PC-3 (cell line): ENCODE measurements around the gene GPR107. TPM values are rescaled to one million over a fixed set of nuclear protein-coding genes. Genes with fewer than 3 reads are reported as not detected.
A peak's percentile ranks its signal among the peaks of the same experiment; 100 is the strongest.

Experiments used
- ATAC-seq: fragments of 200-7000 bp; cut with Tn5 transposase; 2 replicates; pipeline ENCODE4 v1.9.1; 2020; ENCODE audit warnings: mild to moderate bottlenecking, moderate library complexity
- BruUV-seq: library from RNA; stranded (reverse); fragments of 400-500 nt; replicated peaks from 2 replicates; lab custom pipeline; 2021; lab: Mats Ljungman, UMichigan
- CTCF ChIA-PET: fragments of 300-600 bp; sonication (Branson Sonifier 250); formaldehyde crosslinking; loops from one replicate; lab custom pipeline; 2022; ENCODE audit warnings: antibody characterized with exemption; lab: Charles Lee
- POLR2A ChIA-PET: fragments of 300-600 bp; sonication (Branson Sonifier 250); formaldehyde crosslinking; loops from one replicate; lab custom pipeline; 2022; ENCODE audit warnings: antibody characterized with exemption; ENCODE audit not compliant: unreplicated experiment; lab: Charles Lee
- DNase-seq: peaks from one replicate; pipeline ENCODE4 v3.0.0-alpha.2; 2015
- H2AFZ ChIP-seq: fragments of 300-600 bp; sonication (generic); 2 replicates; pipeline ENCODE4 v1.6.0; 2016; ENCODE audit warnings: antibody characterized with exemption, low read length
- H3F3A ChIP-seq: fragments of 300-600 bp; sonication (generic); one replicate; pipeline ENCODE4 v1.6.0; 2017; ENCODE audit warnings: antibody characterized with exemption, low read length, control low read depth, mild to moderate bottlenecking; ENCODE audit not compliant: unreplicated experiment
- H3K27ac ChIP-seq: fragments of 300-600 bp; sonication (generic); 2 replicates; pipeline ENCODE4 v1.5.1; 2016; ENCODE audit warnings: mild to moderate bottlenecking, low read length
- H3K27me3 ChIP-seq: fragments of 300-600 bp; sonication (generic); 2 replicates; pipeline ENCODE4 v1.6.1; 2016; ENCODE audit warnings: low read length, mixed read lengths
- H3K36me3 ChIP-seq: fragments of 300-600 bp; sonication (generic); 2 replicates; pipeline ENCODE4 v1.6.1; 2016; ENCODE audit warnings: low read depth, mixed run types, low read length, mixed read lengths
- H3K4me1 ChIP-seq: fragments of 300-600 bp; sonication (generic); 2 replicates; pipeline ENCODE4 v1.5.1; 2016; ENCODE audit warnings: low read length; ENCODE audit not compliant: insufficient read depth
- H3K4me2 ChIP-seq: fragments of 300-600 bp; sonication (generic); 2 replicates; pipeline ENCODE4 v1.6.0; 2016; ENCODE audit warnings: low read length
- H3K4me3 ChIP-seq: fragments of 300-600 bp; sonication (generic); 2 replicates; pipeline ENCODE4 v1.5.1; 2016; ENCODE audit warnings: mild to moderate bottlenecking, low read length, mixed read lengths
- H3K79me2 ChIP-seq: fragments of 300-600 bp; sonication (generic); 2 replicates; pipeline ENCODE4 v1.6.1; 2017; ENCODE audit warnings: low read length, mixed read lengths
- H3K9ac ChIP-seq: fragments of 300-600 bp; sonication (generic); 2 replicates; pipeline ENCODE4 v1.6.0; 2016; ENCODE audit warnings: mild to moderate bottlenecking, low read length
- H3K9me2 ChIP-seq: fragments of 300-600 bp; sonication (generic); replicated peaks from 2 replicates; pipeline ENCODE4 v1.6.1; 2016; ENCODE audit warnings: mixed run types, low read length, mixed read lengths
- H3K9me3 ChIP-seq: fragments of 300-600 bp; sonication (generic); 2 replicates; pipeline ENCODE4 v1.6.1; 2016; ENCODE audit warnings: low read length, mixed read lengths
- H4K20me1 ChIP-seq: fragments of 300-600 bp; sonication (generic); 2 replicates; pipeline ENCODE4 v1.6.1; 2016; ENCODE audit warnings: low read length, mixed read lengths
- CTCF ChIP-seq: fragments of 300-600 bp; sonication (generic); conservative IDR thresholded peaks from 2 replicates; pipeline ENCODE4 v1.5.1; 2017; ENCODE audit warnings: antibody characterized with exemption, low read depth, mild to moderate bottlenecking, low read length
- EZH2 ChIP-seq: fragments of 300-600 bp; sonication (generic); IDR thresholded peaks from one replicate; pipeline ENCODE4 v1.6.1; 2017; ENCODE audit warnings: antibody characterized with exemption, mild to moderate bottlenecking, low read length; ENCODE audit not compliant: unreplicated experiment
- EZH2phosphoT487 ChIP-seq: fragments of 300-600 bp; sonication (generic); IDR thresholded peaks from 2 replicates; pipeline ENCODE4 v1.6.1; 2018; ENCODE audit warnings: mild to moderate bottlenecking, antibody characterized with exemption, low read length, borderline replicate concordance
- intact Hi-C: fragments of 100-400 bp; cut with micrococcal nuclease; formaldehyde crosslinking; loops from 2 replicates; pipeline ENCODE4 v1.9.0; 2023
- total RNA-seq: library from RNA; depleted of rRNA; stranded (reverse); fragments of >200 nt; gene quantifications from 2 replicates; pipeline ENCODE4 v1.2.3, GENCODE V29; 2014

Gene GPR107
- total RNA-seq, 1 experiment from 2014 or later = 11.4 TPM

DNA sequence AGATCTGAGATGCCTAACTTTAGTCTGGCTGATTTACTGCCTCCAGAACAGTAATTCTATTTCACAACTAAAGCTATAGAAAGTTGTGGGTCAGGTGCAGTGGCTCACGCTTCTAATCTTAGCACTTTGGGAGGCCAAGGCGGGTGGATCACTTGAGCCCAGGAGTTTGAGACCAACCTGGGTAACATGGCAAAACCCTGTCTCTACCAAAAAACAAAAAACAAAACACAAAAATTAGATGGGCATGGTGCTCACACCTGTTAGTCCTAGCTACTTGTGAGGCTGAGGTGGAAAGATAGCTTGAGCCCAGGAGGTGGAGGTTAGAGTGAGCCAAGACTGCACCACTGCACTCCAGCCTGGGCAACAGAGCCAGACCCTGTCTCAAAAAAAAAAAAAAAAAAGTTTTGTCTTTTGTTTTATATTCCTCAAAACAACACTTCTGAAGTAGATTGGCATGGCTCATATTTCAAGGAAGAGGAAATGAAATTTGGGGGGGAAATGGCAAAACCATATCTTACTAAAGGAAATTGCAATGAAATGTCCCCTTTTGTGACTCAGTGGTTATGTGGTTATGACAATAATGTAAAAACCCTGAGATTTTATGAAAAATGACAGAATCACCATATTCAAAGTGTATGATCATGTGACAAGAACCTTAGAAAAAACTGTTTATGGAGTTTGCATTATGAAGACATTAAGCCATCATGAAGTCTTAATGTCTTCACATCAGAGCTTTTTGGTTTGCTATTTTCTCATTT, 26.9 kb upstream of the GPR107 start:
- H3K4me2 ChIP-seq = no peak overlapping the region
- no peaks in the 10 kb centered on the region for H3K9me3 ChIP-seq
- ChIA-PET CTCF (interaction anchor here (0.6 kb wide), 1 partner anchor 1589 kb away, joined by 4 read pairs; no protein-coding TSS in a partner anchor), POLR2A (no interaction called here)
- peaks cover 86% of the 10 kb centered on the region for H3K79me2 ChIP-seq
- H3F3A ChIP-seq = peaks cover 8% of the 10 kb centered on the region
- TF ChIP-seq EZH2phosphoT487 (no peak), EZH2 (no peak), CTCF (no peak)
- H3K4me3 ChIP-seq = no peak overlapping the region
- no peak overlapping the region for H3K9ac ChIP-seq
- H3K36me3 ChIP-seq = no peaks in the 10 kb centered on the region
- H4K20me1 ChIP-seq = no peaks in the 10 kb centered on the region
- H3K27me3 ChIP-seq = no peaks in the 10 kb centered on the region
- BruUV-seq = no TSS peak
- no peak overlapping the region for H2AFZ ChIP-seq
- DNase-seq (no peak), ATAC-seq (no peak)
- peaks cover 77% of the 10 kb centered on the region for H3K4me1 ChIP-seq
- intact Hi-C loops = no loop called here
- no peaks in the 10 kb centered on the region; the same call in 1 of the 2 replicates for H3K9me2 ChIP-seq
- peak overlapping the region; percentile 89; the same call in 1 of the 2 replicates for H3K27ac ChIP-seq

GRCh38 chr9:130027533-130028365, 26.0 kb upstream of the GPR107 start:
- Histone ChIP-seq H3K4me2 (no peak overlapping the region), H3K27me3 (no peaks in the 10 kb centered on the region), H3K9me2 (no peaks in the 10 kb centered on the region; the same call in 1 of the 2 replicates), H3K9ac (no peak overlapping the region), H3F3A (peaks cover 8% of the 10 kb centered on the region), H4K20me1 (no peaks in the 10 kb centered on the region), H3K79me2 (peaks cover 86% of the 10 kb centered on the region), H3K9me3 (no peaks in the 10 kb centered on the region), H3K4me3 (no peak overlapping the region), H3K36me3 (no peaks in the 10 kb centered on the region), H3K4me1 (peaks cover 71% of the 10 kb centered on the region), H3K27ac (no peak overlapping the region), H2AFZ (no peak overlapping the region)
- DNase-seq (no peak), ATAC-seq (no peak)
- BruUV-seq = no TSS peak
- ChIA-PET CTCF (interaction anchor here (0.6 kb wide), 1 partner anchor 1590 kb away, joined by 4 read pairs; no protein-coding TSS in a partner anchor), POLR2A (interaction anchor here (0.6 to 0.7 kb wide), 2 partner anchors 23 to 224 kb away, joined by 3 to 7 read pairs; no protein-coding TSS in a partner anchor)
- no peak for TF ChIP-seq EZH2phosphoT487
- no peak for TF ChIP-seq EZH2
- TF ChIP-seq CTCF = no peak
- intact Hi-C loops = no loop called here
